CD4-positive, alpha-beta T cell treated with Interleukin-15 for 1 hour (primary cell): ENCODE data around the gene KCNIP4.

Experiments
- DNase-seq: peaks from one replicate; pipeline ENCODE4 v3.0.0-alpha.2; 2020

KCNIP4 gene

GRCh38 chr4:21680326-21680898 lies 268.2 kb downstream of the KCNIP4 start:
- no peak for DNase-seq

GRCh38 chr4:21678711-21679110 lies 269.9 kb downstream of the KCNIP4 start:
- no peak for DNase-seq

DNA sequence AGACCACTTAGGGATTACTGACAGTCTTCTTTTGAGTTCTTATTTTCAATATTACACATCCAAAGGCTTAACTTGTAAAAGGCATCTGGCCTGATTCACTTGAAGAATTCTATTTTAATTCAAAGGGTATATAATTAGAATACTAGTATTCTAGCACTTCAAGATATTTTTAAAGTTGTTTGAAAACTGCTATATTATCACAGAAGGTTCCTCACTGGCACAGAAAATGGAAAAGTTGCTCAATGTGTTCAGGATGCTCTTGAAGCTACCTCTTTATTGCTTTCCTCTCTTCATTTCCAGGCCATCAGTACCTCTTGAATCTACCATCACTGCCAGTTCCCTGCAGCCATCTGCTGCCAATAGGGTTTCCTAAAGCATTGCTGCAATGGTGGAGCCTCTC lies 271.4 kb downstream of the KCNIP4 start:
- DNase-seq: no peak

DNA sequence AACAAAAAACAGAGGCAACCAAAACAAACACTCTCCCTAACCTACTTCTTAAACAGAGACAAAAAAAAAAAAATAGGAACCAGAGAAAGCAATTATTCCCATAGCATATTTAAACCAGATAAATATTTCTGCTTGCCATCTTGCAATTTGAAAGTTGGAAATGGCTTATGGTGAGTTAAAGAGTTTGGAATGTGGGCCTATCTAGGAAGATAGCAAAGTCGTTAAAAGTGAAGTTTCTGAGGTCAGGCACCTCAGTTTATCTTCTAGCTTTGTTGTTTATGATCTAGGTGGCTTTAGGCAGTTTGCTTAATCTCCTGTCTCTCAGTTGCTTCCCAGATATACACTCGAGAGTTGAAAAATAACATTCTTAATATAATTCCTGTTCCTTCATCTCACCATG lies 284.2 kb downstream of the KCNIP4 start:
- DNase-seq: no peak

GRCh38 chr4:21656832-21657231 lies 291.7 kb downstream of the KCNIP4 start:
- no peak for DNase-seq

DNA sequence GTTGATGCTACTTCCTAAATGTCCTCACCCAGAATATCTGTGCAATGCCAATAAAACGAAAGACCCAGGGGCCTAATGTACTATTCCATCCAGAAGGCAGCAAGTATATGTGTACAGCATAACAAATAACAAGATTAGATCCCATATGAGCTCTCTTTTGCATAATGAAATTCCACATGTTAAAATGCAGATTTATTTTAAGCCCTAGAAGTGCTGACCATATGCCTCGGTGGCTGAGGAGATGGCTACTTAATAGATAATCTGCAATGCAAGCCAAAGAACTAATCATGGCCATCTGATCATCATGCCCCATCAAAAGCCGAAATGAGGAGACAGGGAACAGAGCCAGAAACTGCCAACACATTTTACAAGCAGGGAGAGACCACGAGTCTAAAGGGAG lies 293.5 kb downstream of the KCNIP4 start:
- no peak for DNase-seq

DNA sequence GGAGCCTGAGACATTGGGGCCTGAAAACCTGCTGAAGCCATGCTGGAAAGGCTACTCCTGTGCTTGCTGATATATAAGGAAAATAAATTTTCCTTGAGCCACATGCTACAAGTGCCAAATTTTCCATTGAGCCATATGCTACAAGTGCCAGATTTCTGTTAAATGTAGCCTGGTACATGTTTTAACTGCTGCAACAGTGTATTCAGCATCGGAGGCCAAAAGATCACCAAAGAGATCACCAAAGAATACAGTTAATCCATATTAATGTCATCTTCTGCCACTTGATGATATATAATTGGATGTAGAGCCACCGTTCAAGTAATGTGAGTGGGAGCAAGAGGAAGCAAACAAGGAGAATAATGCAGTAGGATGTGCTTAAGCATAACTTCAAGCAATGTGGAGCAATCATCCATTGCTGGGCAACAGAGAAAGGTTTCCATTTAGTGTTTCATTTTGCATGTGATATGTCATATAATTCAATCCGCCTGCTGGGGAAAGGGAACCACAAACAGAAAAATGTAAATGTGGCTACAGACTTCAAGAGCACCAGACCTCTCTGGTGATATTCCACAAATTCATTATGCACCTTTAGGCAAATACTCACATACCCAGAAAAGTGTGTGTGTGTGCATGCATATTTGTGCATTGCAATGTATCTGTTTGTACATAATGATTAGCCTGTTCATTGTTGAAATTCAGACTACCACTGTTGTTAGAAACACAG lies 295.9 kb downstream of the KCNIP4 start:
- no peak for DNase-seq

DNA sequence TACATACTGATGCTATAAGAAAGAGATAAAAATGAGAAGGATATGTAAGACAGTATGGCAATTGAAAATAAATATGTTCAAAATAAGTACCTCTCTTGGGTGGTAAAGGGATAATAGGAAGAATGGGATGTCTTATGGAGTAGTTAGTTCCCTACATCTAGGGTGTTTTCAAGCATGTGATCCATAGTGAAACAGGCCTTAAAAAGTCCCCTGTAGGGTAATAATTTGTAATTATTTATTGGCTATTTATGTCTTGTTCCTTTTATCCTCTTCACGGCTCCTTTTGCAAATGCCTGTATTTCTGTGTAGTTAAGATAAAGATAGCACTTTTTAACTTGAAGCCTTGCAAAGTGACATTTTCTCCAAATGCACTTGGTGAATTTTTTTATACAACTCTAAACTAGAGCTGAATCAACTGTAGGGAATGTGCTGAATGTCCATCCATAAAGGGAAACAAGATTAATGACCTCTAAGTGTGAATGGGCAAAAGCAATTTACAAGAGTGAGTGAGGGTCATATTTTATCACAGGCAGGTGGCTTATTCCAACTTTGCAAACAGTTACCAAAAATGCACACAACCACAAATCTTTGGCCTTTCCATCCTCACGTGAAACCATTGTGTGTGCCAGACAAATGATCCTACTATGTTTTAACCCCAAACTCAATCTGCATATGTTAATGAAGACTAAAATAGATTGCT lies 299.0 kb downstream of the KCNIP4 start:
- no peak for DNase-seq

GRCh38 chr4:21645776-21646175 lies 302.8 kb downstream of the KCNIP4 start:
- DNase-seq: no peak

DNA sequence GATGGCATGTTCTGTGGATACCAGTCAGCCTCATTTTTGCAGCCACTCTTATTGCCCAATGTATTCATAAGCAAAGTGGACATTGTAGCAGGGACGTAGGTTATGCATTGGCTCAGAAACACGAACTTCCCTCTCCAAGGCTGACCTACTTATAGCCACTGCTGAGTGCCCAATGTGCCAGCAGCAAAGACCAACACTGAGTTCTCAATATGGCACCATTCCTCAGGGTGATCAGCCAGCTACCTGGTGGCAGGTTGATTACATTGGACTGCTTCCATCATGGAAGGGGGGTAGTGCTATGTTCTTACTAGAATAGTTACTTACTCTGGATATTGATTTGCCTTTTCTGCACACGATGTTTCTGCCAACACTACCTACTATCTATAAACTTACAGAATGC lies 306.9 kb downstream of the KCNIP4 start:
- DNase-seq: no peak

- DNase-seq: no peak
Observed at GRCh38 chr4:21638171-21638725, 310.3 kb downstream of the KCNIP4 start.

DNA sequence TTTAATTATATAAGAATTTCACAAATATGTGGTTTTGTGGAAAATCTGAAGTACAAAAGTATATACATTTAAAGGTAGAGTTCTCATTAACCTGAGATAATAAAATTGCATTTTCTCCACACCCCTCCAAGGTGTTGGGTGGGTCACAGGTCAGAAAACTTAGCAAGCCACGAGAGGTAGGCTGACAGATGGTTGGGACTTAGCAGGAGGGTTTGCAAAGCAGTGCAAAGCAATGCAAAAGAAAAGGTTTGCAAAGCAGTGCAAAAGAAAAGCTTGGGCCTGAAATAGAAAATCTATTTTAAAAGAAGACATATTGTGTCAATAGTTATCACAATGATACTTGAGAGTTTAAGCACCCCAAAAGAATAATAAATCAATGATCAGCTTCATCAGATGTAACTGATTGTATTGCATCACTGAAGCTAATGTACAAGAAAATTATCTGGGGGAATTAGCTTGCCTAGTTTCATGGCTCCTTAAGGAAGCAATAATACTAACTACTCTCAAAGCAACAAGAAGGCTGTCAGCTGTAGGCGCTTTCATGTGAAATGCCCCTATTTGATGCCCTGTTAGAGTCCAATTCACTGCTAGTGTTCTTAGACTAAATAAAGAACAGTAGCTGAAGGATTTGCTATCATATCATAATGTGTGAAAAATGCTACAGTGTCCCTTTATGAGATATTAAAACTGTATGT lies 319.5 kb downstream of the KCNIP4 start:
- DNase-seq: no peak

- DNase-seq: no peak
Observed at GRCh38 chr4:21628116-21628670, 320.4 kb downstream of the KCNIP4 start.

DNA sequence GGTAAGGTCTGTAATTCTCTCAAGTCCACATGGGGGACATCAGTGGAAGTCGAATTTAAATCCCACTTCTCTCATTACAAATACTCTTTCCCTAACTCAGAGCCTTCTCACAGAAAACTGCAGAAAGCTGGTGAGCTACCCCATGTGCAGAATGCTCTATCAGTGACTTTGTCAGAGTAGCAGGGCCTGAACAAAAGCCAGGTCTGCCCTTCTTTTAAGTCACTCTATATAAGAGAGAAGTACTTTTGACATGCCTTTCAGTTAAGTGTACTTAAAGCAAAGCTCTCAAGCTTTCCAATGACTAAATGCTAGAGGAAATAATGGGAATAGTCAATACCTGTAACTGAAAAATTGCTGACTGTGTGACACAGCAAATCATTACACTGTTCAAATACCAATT lies 323.1 kb downstream of the KCNIP4 start:
- no peak for DNase-seq

- DNase-seq: no peak
Observed at GRCh38 chr4:21605006-21605405, 343.6 kb downstream of the KCNIP4 start.

GRCh38 chr4:21596521-21596920 lies 352.1 kb downstream of the KCNIP4 start:
- DNase-seq: no peak

GRCh38 chr4:21593671-21594001 lies 354.9 kb downstream of the KCNIP4 start:
- no peak for DNase-seq

GRCh38 chr4:21592970-21593670 lies 355.5 kb downstream of the KCNIP4 start:
- no peak for DNase-seq

GRCh38 chr4:21577056-21577455 lies 371.5 kb downstream of the KCNIP4 start:
- no peak for DNase-seq

GRCh38 chr4:21571100-21571499 lies 377.5 kb downstream of the KCNIP4 start:
- DNase-seq: no peak

GRCh38 chr4:21569638-21570037 lies 378.9 kb downstream of the KCNIP4 start:
- DNase-seq: no peak

GRCh38 chr4:21555083-21555482 lies 393.5 kb downstream of the KCNIP4 start:
- DNase-seq: no peak

DNA sequence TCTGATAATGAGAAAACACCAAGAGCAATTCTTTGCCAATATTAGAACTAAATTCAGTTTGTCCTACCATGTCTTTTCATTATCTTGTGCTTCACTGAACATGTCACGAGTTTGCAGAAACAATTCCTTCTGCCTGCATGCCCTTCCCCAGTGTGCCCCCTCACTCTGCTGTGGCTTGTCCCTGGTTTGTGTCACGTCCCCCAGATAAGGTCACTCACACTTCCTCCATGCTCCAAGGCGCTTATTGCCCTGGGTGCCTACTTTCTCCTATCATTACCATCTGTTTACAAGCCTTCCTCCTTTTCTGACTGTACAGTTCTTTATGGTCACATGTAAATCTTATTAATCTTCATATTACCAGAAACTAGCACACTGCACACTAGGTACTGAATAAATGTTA lies 394.1 kb downstream of the KCNIP4 start:
- no peak for DNase-seq
